Mucosa of descending colon (tissue), 3 donors: Measurements from ENCODE around the gene SMIM9. TPM values are rescaled to one million over a fixed set of nuclear protein-coding genes. Genes with fewer than 3 reads are reported as not detected.

Experiments used
- ATAC-seq: fragments of 200-7000 bp; cut with Tn5 transposase; one replicate; pipeline ENCODE4 v1.9.1; 2020; ENCODE audit warnings: mild to moderate bottlenecking, moderate library complexity
- DNase-seq, 3 donors: peaks; one replicate each; pipeline ENCODE4 v3.0.0-alpha.2; 2020
- H3K36me3 ChIP-seq: fragments of 200-600 bp; one replicate; pipeline ENCODE4 v1.8.0; 2021; ENCODE audit warnings: low read depth, mild to moderate bottlenecking
- H3K4me1 ChIP-seq: fragments of 200-600 bp; one replicate; pipeline ENCODE4 v1.8.0; 2021; ENCODE audit warnings: low read depth, mild to moderate bottlenecking
- H3K4me3 ChIP-seq: fragments of 200-600 bp; one replicate; pipeline ENCODE4 v1.8.0; 2021; ENCODE audit warnings: mild to moderate bottlenecking
- H3K9me3 ChIP-seq: fragments of 200-600 bp; one replicate; pipeline ENCODE4 v1.8.0; 2021; ENCODE audit warnings: mild to moderate bottlenecking
- CTCF ChIP-seq: fragments of 200-600 bp; IDR thresholded peaks from one replicate; pipeline ENCODE4 v1.8.0; 2022; ENCODE audit warnings: antibody characterized with exemption, mild to moderate bottlenecking
- intact Hi-C, 2 donors: fragments of 100-400 bp; cut with DNase I in 1 of 2; cut with micrococcal nuclease in 1 of 2; formaldehyde crosslinking; loops; one replicate each; pipeline versions ENCODE4 v1.11.0 to v1.11.1; 2022; cut with DNase I, micrococcal nuclease
- total RNA-seq, 3 donors: library from RNA; stranded (reverse); fragmentation: NEBNext Ultra II Directional in 2 of 3; extraction: Animal tissue kit (Norgen Biotek cat#: 25700) in 2 of 3; gene quantifications; one replicate each; pipeline versions ENCODE4 v1.2.1 to v1.2.4, GENCODE V29; 2021 to 2023
- donor health status: DM: no; HTN: no; CAD: no; lungs with moderate emphysema.
- donor health status: DM: no; HTN: no; CAD: no.
- donor health status: DM: no; HTN: yes; CAD: no.

SMIM9 gene
- total RNA-seq, 3 donors from 2014 or later = not detected

GRCh38 chrX:154840856-154841255 is 6.4 kb upstream of the SMIM9 start:
- TF ChIP-seq CTCF = no peak
- H3K9me3 ChIP-seq = no peaks in the 10 kb centered on the region
- intact Hi-C loops = no loop called here
- H3K4me1 ChIP-seq = no peaks in the 10 kb centered on the region
- peak; percentile 51 for ATAC-seq
- H3K36me3 ChIP-seq = no peaks in the 10 kb centered on the region
- no peak for DNase-seq
- H3K4me3 ChIP-seq = no peak overlapping the region

- Histone ChIP-seq H3K4me3 (no peak overlapping the region), H3K4me1 (no peaks in the 10 kb centered on the region), H3K36me3 (no peaks in the 10 kb centered on the region), H3K9me3 (no peaks in the 10 kb centered on the region)
- ATAC-seq (no peak), DNase-seq (no peak)
- TF ChIP-seq CTCF = no peak
- intact Hi-C loops = no loop called here
These were observed 1.7 kb upstream of the SMIM9 start for GRCh38 chrX:154836163-154836562.

- H3K9me3 ChIP-seq = no peaks in the 10 kb centered on the region
- no peak for ATAC-seq
- intact Hi-C loops = no loop called here
- no peak for TF ChIP-seq CTCF
- H3K4me1 ChIP-seq = no peaks in the 10 kb centered on the region
- no peak for DNase-seq
- H3K36me3 ChIP-seq = no peaks in the 10 kb centered on the region
- H3K4me3 ChIP-seq = no peak overlapping the region
These were observed 652 bp downstream of the SMIM9 start for GRCh38 chrX:154833746-154834274.

GRCh38 chrX:154829926-154830442 is 4.5 kb downstream of the SMIM9 start:
- no peaks in the 10 kb centered on the region for H3K9me3 ChIP-seq
- no peaks in the 10 kb centered on the region for H3K4me1 ChIP-seq
- H3K36me3 ChIP-seq = no peaks in the 10 kb centered on the region
- ATAC-seq (no peak), DNase-seq (no peak)
- TF ChIP-seq CTCF = no peak
- intact Hi-C loops = no loop called here
- no peak overlapping the region for H3K4me3 ChIP-seq

GRCh38 chrX:154829134-154829533 is 5.3 kb downstream of the SMIM9 start:
- Histone ChIP-seq H3K9me3 (no peaks in the 10 kb centered on the region), H3K36me3 (no peaks in the 10 kb centered on the region), H3K4me1 (no peaks in the 10 kb centered on the region), H3K4me3 (no peak overlapping the region)
- ATAC-seq (no peak), DNase-seq (no peak)
- intact Hi-C loops = no loop called here
- no peak for TF ChIP-seq CTCF

GRCh38 chrX:154828016-154828408 is 6.5 kb downstream of the SMIM9 start:
- no peak for TF ChIP-seq CTCF
- H3K36me3 ChIP-seq = no peaks in the 10 kb centered on the region
- ATAC-seq = peak; percentile 91

More at GRCh38 chrX:154828016-154828408, 6.5 kb downstream of the SMIM9 start:
- H3K9me3 ChIP-seq = no peaks in the 10 kb centered on the region
- H3K4me1 ChIP-seq = no peaks in the 10 kb centered on the region
- no peak overlapping the region for H3K4me3 ChIP-seq
- DNase-seq = peak in 1 of 3 donors; percentile 3
- intact Hi-C loops = no loop called here
